GM03348 (cell line): ENCODE measurements around the gene C16orf86.
A peak's percentile ranks its signal among the peaks of the same experiment; 100 is the strongest.
"Not testable (repeated sequence)": the region's sequence is repeated elsewhere in the genome, so short reads cannot be mapped to it uniquely, and the experiment has no call there.

Experiments
- DNase-seq: peaks from one replicate; pipeline ENCODE4 v3.0.0; 2012; ENCODE audit warnings: low spot score

Gene C16orf86

DNA sequence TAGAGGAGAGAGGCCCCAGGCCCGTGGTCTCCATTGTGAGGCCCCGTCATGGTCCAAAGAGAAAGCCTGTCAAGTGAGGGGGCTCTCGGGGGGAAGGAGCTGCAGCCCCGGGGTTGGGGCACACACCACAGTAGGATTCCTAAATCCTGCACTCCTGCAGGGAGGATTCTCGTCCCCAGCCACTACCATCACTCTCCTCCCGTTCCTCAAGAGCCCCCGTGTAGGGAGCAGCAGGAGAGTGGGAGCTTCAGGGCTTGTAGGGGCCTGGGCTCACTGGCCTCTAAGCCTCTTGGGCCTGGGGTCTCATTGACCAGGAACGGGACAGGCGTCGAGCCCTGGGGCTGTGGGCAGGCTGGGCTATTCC, 821 bp downstream of the C16orf86 start:
- DNase-seq = no peak

DNA sequence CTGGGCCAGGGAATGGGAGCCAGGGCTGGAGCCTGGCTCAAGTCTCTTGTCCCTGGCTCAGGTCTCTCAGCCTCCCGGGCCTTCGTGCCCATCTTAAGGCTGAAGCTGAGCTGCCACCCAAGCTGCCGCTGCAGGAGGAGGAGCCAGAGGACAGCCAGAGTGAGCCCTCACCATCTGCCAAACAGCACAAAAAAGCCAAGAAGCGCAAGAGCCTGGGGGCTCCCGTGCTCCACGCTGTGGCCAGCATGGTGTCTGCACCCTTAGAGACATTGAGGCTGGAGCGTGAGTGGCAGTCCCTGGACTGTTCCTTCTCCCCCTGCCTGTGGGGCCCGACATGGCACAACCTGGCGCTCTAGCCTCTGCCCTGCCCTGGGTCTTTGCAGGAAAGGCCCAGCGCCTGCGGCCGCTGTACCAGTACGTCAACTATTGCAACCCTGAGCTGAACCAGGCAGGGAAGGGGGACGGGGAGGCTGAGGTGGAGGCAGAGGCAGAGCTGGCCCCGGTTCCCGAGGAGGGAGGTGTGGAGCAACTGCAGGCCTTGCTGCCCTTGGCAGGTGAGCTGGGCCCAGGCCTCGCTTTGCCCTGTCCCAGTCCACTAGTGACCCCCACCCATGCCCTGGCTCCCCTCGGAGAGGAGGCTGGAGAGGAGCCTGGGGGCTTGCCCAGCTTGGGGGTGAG, 1.3 kb downstream of the C16orf86 start:
- peak; percentile 95 for DNase-seq

DNA sequence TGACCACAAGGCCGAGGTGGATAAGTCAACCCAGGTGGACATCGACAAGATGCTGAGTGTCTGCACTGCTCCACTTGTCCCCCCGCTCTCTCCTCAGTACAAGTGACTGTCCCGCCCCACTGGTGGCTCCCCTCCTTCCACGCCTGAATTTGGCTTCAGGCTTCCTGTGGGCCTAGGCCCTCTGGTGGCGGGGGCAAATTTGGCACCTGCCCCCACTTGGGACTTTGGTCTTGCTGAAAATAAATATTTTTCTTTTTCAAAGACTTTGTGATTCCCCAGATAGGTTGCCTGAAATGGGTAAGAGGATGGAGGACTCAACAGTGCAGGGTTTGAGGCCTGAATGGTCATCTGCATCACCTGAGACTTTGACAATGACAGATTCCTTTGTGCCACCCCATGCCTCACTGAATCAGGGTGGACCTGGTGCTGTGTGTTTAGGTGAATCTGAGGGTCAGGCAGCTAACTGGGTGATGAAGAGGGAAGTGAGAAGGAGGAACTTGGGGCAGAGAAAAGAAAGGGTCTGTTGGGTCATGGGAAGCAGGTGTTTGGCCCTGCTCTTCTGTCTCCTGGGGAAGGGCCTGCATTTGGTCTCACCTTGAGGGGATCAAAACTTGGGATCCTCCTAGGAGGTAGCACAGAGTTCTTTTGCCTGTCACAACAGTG, 2.0 kb downstream of the C16orf86 start:
- DNase-seq = no peak

DNA sequence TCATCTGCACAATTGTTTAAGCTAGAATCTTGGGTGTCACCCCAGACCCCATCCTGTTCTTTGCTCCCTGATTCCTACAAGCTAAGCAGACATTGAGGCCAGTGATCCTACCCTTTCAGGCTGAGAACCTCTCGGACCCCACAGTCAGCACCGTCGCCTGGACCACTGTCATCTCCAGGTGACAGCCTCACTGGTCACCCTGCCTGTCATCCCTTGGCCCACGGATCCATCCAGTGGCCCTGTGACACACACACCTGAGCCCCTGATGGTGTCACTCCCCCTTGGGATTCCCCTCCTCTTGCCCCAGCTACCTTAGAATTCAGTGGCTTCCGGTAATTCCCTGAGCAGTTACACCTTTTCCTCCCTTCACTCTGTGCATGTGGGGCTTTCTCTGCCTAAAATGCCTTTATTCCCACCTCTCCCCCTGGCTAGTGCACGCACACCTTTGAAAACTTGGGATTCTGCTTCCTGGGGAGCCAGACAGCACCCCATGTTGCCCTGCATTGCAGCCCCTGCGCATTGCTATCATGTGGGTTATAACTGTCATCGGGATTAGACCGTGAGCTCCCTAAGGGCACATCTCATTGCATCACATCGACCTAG, 3.0 kb downstream of the C16orf86 start:
- no peak for DNase-seq

DNA sequence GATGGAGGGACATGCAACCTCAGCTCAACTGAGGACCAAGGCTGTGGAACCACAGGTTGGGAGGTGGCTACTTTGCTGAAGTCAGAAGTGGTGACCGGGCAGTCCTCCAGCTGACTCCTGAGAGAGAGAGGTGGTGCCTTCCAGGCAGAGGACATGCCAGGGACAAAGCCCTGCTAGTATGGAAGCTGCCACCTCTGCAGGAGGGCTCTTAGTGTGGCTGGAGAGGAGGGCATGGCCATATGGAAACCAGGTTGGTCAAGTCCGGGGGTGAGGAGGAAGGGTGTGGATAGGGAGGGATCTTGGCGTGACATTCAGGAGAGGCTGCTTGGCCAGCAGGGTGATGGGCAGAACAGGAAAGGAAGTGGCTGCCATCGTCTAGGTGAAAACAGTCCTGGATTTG, 5.7 kb downstream of the C16orf86 start:
- no peak for DNase-seq

DNA sequence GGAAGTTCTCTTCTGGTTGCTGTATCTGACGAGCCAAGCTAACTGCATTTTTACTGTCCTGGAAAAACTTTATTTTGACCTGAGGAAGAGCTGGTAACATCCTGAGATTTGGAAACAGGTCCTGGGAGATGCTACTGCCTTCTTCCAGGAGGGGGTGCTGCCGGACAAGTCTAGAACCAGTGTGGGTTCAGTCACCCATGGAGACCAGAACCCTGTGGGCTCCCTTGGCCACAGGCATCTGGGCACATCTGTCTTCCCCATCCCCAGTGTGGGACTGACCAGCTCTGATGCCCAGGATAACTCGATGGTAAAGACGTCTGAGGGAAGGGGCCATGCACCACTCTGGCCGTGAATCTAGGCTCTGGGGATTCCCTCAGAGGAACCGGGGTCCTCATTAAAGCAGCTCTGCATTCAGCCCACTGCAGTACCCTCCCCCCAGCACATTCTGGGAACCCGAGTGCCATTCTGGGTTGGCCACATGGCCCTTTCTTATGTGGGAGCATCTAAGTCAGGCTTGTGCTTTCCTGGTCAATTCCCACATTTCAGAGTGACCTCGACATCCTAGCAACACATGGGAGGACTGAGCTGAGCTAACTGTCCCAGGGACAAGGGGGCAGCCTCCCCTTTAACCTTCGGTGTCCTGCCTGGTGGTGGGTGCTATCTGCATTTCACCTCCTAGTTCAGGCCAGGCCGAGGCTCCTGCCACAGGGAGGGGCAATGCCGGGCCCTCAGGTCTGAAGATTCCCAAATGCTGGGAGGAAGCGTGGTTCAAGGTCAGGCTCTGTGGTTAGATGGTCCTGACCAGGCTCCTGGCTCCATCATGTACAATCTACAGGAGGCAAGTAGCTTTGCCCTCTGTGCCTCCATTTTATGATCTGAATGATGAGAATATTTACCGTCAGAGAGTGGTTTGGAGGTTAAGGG, 6.4 kb downstream of the C16orf86 start:
- peak; percentile 91 for DNase-seq

DNA sequence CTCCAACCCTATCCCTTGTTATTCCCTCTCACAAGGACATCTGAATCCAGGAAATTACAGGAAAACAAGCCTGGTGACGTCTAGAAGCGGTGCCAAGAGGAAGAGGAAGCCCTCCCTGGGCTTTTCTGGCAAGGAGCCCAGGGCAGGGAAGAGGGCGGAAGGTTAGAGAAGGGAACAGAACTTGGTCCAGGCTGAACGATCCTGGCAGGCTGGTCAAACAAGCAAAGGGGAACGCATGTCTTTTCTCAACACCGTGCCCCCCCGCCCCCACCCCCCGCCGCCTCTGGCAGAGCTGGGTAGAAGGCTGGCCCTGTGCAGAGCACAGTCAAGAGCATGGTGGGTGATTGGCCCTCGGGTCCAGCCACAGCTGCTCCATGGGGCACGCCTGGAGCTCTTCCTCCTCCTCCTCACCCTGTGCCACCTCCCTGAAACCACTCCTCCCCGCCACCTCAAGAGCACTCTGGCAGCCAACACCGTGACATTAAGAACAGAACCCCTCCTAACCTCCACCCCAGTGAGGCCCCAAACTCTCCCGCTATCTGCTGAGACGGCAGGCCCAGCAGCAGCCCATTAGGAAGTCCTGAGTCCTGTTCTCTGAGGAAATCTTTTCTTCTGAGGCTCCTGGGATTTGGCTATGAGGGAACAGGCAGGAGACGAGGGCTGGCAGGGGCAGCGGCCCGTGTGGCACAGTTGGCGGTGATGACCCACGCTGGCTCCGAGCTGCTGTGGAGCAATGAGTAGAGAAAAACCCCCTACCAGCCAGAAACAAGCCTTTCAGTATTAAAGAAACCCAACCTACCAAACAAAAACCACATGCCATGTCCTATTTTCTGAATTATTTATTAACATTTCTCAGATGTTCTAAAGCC, 7.3 kb downstream of the C16orf86 start:
- no peak for DNase-seq

DNA sequence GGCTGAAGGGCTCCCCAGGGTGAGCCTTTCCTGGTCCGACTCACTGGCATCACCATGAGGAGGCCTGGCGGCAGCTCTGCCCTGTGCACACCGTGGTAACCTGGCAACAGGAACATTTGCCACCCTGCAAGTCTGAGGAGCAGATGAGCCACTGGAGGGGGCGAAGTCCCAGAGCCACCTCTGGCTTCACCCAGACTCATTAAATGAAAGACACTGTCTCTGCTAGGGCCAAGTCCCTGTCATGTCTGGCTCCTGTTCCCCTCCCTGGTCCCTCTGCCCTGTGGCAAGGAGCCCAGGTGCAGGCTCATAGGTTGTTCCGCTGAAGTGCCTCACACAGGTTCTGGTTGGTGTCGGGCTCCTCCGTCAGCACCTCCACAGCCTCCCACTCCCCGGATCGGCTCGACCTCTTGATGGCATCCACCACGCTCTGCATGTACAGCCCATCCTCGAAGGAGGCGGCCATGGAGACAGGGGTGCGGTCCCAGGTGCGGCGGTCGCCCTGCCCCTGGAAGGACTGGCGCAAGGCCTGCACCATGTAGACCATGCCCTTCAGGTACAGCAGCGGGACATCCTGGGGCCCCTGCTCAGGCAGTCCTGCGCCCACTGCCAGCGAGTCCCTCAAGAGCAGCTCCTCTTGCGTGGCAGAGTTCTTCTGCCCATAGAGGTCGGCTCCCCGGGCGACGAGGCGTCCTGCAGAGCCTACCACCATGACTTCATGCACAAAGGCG, 8.4 kb downstream of the C16orf86 start:
- no peak for DNase-seq

DNA sequence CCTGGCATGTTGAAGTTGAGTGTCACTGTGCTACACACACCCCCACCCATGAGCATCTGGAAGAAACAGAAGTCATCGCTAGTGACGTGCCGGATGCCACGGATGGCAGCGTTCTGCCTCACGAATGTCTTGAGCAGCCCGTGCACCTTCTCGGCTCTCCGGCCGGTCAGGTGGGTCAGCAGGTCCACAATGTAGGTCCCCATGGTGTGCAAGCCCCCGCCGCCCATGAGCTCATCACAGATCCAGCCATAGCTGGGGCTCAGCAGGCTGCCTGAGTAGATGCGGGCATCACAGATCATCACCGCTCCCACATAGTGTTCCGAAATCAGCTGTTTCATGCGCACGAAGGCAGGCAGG, 8.9 kb downstream of the C16orf86 start:
- DNase-seq = no peak

DNA sequence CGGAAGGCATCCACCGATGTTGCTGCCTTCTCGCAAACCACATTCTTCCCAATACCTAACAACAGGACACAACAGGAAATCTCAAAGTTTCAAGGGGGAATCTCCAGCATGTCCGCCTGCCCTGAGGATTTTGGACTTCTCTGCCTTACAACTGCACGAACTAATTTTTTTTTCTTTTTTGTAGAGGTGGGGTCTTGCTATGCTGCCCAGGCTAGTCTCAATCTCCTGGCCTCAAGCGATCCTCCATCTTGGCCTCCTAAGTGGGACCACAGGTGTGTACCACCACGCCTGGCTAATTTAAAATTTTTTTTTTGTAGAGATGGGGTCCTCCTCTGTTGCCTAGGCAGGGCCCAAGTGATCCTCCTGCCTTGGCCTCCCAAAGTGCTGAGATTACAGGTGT, 9.4 kb downstream of the C16orf86 start:
- no peak for DNase-seq

DNA sequence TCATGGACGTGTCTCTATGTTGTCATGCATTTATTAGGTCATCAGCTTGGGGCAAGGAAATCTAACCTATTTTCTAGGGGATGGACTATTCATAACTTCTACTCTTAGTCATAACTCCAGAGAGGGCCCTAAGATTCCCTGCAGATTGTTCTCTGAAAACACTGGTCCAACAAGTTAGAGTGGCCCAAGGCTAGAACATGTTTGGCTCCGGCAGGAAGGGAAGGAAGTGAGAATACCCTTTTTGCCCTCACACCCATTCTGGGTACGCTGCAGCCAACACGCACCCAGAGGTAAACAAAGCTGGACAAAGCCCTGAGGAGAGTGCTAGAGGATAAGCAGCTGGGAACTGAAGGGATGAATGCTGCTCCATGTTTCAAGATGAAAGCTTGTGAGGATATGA, 9.9 kb downstream of the C16orf86 start:
- no peak for DNase-seq

DNA sequence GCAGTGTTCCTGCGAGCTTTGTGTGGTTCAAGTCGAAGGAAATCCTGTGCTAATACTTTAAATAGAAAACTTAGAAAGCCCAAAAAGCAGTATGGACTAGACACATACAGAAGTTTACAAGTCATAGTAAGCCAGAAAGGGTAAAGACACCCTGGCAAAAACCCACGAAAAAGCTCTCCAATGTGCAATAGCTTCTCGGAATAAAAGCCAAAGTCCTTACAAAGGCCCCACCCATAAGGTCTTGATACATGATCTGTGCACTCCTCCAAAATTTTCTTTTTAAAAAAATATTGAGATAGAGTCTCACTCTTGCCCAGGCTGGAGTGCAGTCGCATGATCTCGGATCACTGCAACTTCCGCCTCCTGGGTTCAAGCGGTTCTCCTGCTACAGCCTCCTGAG, 10.3 kb downstream of the C16orf86 start:
- no peak for DNase-seq

DNA sequence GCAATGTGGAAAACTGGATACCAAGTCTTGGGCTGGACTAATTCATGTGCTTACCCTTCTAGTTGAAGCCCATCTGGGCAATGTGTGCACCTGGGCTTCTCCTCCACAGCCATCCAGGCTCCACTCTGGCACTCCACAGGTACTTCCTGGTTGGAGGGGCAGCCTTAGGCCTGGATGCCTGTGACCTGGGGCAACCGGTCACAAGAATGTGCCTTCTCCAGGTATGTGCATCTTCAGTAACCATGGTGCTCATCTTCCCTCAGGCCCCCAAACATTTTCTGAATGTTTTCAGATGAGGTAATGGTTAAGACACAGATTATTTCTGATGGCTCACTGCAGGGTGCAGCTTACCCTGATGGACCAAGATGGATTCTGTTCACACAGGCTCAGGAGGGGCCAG, 11.1 kb downstream of the C16orf86 start:
- no peak for DNase-seq

DNA sequence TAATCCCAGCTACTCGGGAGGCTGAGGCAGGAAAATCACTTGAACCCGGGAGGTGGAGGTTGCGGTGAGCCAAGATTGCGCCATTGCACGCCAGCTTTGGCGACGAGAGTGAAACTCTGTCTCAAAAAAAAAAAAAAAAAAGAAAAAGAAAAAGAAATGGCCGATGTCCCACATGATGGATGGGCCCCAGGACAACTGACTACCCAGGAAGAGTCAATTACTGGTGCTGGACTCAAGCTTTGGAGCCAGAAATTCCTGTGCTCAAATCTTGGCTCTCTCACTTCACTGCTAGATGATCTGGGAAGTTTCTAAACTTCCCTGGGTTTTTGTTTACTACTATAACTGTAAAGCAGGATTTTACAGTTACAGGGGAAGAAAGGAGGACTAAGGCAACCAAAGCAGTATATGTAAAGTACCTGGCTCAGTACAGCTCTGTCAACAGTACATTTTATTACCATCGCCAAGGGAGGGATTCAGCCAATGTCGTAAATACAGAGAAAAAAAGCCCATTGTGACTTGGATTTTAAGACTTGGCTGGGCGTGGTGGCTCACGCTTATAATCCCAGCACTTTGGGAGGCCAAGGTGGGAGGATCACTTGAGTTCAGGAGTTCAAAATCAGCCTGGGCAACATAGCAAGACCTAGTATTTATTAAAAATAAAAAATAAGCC, 11.9 kb downstream of the C16orf86 start:
- no peak for DNase-seq

DNA sequence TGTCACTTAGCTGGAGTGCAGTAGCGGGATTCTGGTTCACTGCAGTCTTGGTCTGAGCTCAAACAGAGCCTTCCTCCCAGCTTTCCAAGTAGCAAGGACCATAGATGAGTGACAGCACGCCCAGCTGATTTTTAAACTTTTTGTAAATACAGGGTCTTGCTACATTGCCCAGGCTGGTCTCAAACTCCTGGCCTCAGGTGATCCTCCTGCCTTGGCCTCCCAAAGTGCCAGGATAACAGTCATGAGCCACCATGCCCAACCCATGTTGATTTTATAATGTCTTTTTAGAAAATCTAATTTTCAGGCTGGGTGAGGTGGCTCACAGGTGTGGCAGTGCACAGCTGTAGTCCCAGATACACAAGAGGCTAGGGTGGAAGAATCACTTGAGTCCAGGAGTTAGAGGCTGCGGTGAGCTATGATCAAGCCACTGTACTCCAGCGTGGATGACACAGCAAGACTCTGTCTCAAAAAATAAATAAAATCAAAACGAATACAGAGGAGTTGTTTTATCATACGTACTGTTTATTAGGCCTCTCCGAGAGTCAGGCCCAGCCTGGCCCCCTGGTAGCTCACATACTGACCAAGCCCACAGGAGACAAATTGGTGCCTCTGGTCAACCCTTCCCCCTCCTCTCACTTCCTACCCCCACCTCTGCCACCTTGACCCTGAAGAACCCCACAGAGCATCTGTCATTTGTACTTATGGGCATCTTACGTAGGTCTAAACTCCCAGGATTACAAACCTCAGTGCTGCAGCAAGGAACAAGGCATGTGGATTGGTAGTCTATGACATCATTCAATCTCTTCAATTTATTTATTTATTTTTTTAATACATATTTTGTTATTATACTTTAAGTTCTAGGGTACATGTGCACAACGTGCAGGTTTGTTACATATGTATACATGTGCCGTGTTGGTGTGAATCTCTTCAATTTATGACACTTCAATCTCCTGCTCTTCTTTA, 13.6 kb downstream of the C16orf86 start:
- no peak for DNase-seq

DNA sequence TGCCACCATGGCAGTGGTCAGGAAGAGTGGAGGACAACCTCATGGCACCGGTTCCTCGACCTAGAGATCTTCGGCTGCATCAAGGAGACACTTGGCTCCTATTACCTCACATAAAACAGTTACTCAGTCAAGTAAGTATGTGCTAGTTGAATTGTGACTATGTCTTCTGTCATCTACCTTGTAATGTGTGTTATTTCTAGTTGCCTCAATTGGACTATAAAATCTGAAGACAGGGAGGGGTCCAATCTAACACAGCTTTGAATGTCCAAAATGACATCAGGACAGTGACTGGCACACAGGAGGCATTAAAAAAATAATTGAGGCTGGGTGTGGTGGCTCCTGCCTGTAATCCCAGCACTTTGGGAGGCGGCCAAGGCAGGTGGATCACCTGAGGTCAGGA, 17.2 kb downstream of the C16orf86 start:
- no peak for DNase-seq

DNA sequence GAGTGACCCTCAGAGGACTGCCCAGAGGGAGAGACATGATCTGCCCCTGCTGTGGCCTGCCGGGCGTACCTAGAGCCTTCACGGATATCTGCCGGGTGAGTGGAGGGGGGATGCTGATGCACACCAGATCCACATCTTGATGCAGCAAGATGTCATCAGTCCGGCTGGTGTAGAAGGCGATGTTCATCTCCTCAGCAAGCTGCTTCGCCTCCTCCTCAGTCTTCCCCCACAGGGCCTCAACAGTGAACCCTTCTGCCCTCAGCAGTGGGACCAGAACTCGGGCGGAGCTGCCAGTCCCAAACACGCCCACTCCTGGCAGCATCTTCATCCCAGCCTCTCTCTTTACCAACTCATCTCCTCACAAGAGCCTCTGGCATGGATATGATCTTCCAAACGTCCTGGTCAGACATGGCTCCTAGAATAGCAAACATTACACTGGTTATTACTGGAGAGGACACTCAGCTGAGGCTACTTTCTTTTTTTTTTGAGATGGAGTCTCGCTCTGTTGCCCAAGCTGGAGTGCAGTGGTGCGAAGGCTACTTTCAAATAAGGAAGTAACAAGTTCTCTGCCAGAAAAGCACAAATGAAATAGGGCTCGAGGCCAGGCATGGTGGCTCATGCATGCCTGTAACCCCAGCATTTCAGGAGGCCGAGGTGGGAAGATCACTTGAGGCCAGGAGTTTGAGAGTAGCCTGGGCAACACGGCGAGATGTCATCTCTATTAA, 18.9 kb downstream of the C16orf86 start:
- no peak for DNase-seq

DNA sequence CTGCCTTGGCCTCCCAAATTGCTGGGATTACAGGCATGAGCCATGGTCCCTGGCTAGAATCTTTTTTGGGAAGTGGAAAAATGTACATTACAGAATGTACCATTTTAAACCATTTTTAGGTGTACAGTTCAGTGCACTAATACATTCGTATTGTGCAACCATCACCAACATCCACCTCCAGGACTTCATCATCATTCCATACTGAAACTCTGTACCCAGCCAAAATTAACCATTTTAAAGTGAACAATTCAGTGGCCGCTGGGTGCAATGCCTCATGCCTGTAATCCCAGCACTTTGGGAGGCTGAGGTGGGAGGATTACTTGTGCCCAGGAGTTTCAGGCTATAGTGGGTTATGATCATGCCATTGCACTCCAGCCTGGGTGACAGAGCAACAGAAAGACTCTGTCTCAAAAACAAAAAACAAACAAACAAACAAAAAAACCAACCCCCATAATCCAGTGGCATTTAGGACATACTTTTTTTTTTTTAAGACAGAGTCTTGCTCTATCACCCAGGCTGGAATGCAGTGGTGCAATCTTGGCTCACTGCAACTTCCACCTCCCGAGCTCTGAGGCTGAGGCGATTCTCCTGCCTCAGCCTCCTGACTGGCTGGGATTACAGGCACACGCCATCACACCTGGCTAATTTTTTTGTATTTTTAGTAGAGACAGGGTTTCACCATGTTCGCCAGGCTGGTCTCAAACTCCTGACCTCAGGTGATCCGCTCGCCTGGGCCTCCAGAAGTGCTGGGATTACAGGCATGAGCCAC, 27.1 kb downstream of the C16orf86 start:
- not testable (repeated sequence) for DNase-seq
